Femur (tissue), 1 donor: ENCODE data around the gene ZC3H12C.

Experiments used
- DNase-seq: peaks from one replicate; pipeline ENCODE4 v3.0.0-alpha.2; 2017

The ZC3H12C gene

DNA sequence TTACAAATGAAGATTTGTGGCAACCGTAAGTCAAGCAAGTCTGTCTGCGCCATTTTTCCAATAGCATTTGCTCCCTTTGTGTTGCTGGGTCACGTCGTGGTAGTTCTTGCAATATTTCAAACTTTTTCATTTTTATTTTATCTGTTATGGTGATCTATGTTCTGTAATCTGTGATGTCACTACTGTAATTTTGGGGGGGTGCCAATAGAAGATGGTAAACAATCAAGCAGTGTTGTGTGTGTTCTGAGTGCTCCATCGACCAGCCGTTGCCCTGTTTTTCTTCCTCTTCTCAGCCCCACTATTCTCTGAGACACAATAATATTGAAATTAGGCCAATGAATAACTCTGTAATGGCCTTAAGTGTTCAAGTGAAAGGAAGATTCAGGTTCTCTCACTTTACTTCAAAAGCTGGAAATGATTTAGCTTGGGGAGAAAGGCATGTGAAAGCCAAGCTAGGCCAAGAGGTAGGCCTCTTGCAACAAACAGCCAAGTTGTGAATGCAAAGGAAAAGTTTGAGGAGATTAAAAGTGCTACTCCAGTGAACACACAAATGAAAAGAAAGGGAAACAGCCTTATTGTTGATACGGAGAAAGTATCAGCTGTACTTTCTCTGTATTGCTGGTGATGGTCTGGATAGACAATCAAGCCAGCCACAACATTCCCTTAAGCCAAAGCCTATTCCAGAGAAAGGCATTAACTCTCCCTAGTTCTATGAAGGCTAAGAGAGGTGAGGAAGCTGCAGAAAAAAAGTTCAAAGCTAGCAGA lies 7.5 kb downstream of the ZC3H12C start:
- no peak for DNase-seq

GRCh38 chr11:110106713-110107274 lies 13.6 kb downstream of the ZC3H12C start:
- no peak for DNase-seq

DNA sequence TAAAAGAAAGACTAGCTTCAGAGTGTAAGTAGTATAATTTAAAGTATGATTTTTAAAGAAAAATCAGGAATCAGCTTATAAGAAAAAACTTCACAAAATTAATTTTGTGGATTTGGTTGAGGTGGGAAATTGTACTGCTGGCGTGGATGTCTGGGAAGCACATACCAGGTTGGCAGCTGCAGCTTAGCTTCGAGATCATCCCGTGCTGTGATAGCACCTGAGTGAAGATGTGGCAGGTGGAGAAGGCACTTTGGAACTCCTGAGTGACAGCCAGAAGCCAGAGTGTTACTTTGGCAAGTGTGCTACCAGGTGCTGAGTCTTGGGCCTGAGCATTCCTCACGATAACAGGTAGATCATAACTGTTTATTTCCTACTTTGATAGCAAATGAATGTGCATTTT lies 17.7 kb downstream of the ZC3H12C start:
- no peak for DNase-seq

- DNase-seq, result no peak
These were observed 19.3 kb downstream of the ZC3H12C start for GRCh38 chr11:110112457-110112856.

DNA sequence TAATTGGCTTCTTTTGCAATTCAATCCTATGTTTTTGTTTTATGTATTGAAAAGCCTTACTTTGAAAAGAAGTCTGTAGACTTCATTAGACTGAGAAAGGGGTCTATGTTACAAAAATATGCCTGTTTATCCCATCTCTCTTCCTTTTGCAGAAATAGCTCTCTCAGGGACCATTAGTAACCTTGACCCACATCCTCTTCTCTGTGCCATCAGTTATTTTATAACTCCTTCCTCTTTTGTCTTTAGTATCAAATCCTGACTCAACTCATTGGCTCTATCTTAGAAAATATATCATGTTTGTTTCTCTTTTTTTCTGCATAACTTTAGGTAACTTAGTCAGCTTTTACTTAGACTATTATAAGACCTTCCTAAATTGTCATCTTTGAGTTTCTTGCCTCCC lies 20.3 kb downstream of the ZC3H12C start:
- no peak for DNase-seq

GRCh38 chr11:110113973-110114372 lies 20.8 kb downstream of the ZC3H12C start:
- DNase-seq, result no peak

- DNase-seq, result no peak
These were observed 26.1 kb downstream of the ZC3H12C start for GRCh38 chr11:110119317-110119716.

GRCh38 chr11:110121204-110121603 lies 28.0 kb downstream of the ZC3H12C start:
- no peak for DNase-seq

- DNase-seq, result no peak
These were observed 29.8 kb downstream of the ZC3H12C start for GRCh38 chr11:110123003-110123402.

- no peak for DNase-seq
These were observed 31.4 kb downstream of the ZC3H12C start for GRCh38 chr11:110124605-110125004.

- no peak for DNase-seq
These were observed 32.4 kb downstream of the ZC3H12C start for GRCh38 chr11:110125632-110126031.

GRCh38 chr11:110126936-110127335 lies 33.7 kb downstream of the ZC3H12C start:
- no peak for DNase-seq

GRCh38 chr11:110128161-110128560 lies 35.0 kb downstream of the ZC3H12C start:
- no peak for DNase-seq

DNA sequence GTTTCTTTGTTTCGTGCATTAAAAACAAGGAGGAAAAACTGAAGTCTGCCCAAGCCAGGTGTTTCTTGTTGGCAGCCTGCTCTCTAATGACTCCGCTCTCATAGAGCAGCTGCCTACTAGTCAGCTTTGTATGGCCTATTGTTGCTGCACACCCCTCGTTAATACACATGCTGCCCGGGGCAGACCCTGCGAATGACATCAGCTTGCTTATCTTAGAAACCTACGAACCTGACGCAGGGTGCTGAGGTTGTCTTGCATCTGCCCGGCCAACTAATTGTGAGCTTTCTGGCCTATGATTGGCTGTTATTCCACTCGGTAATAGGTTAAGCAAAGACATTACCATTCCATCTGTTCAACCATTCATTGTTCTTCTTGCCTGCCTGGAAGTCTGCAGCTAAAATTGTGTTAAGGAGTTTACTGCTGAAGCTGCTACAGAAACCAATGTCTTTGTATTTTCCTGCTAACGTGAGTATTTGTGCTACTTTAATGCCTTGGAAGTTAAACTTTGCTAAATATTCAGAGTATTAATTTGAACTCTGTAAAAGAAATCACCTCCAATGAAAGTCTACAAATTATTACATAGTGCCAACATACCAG lies 37.5 kb downstream of the ZC3H12C start:
- peak; percentile 56 for DNase-seq

- DNase-seq, result no peak
These were observed 38.4 kb downstream of the ZC3H12C start for GRCh38 chr11:110131386-110132123.

GRCh38 chr11:110133160-110133559 lies 40.0 kb downstream of the ZC3H12C start:
- no peak for DNase-seq

- DNase-seq, result no peak
These were observed 40.9 kb downstream of the ZC3H12C start for GRCh38 chr11:110134110-110134509.

DNA sequence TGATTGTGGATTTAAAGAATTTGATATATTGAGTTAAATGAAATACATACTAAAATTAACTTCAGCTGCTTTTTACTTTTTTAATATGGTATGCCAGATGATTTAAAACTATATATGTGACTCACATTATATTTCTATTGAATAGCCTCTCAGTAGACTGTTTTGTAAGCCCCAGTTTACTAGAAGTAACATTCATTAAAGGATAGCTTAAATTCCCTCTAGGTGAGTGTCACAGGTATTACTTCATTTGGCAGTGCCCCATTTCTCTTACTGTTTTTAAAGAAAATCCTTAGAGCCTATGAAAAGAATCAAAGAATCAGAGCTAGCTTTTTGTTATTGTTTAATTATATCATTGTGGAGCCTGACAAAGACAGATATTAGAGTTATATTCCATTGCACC lies 48.6 kb downstream of the ZC3H12C start:
- DNase-seq, result no peak

- no peak for DNase-seq
These were observed 54.9 kb downstream of the ZC3H12C start for GRCh38 chr11:110147962-110148709.

GRCh38 chr11:110148775-110149744 lies 55.9 kb downstream of the ZC3H12C start:
- no peak for DNase-seq

GRCh38 chr11:110152199-110152598 lies 59.0 kb downstream of the ZC3H12C start:
- DNase-seq, result no peak

GRCh38 chr11:110153474-110153873 lies 60.3 kb downstream of the ZC3H12C start:
- no peak for DNase-seq
